Measurements from ENCODE around the gene NUP107.

The NUP107 gene

GRCh38 chr12:68785358-68785757 is 98.6 kb downstream of the NUP107 start:
- H3K4me3 ChIP-seq (ENCODE audit: low read depth in 1 of 2, low read length in 2 of 2): no peak overlapping the region
- no peak overlapping the region for H3K27ac ChIP-seq (ENCODE audit: low read depth, low read length)
- no peak overlapping the region for H3K9ac ChIP-seq (ENCODE audit: low read depth in 1 of 2, low read length in 2 of 2)
- H3K36me3 ChIP-seq (ENCODE audit: control insufficient read depth in 1 of 2, insufficient read depth in 2 of 2, low read length in 2 of 2): no peaks in the 10 kb centered on the region
- H3K9me3 ChIP-seq (ENCODE audit: control insufficient read depth in 1 of 2, low read length in 2 of 2): no peaks in the 10 kb centered on the region
- peaks cover 7 to 11% of the 10 kb centered on the region in 2 donors for H3K4me1 ChIP-seq (ENCODE audit: control insufficient read depth in 1 of 2, insufficient read depth in 2 of 2, low read length in 2 of 2)
- H3K27me3 ChIP-seq (ENCODE audit: control insufficient read depth in 1 of 2, insufficient read depth in 2 of 2, low read length in 2 of 2): no peaks in the 10 kb centered on the region

- Histone ChIP-seq H3K4me1 (ENCODE audit: control insufficient read depth in 1 of 2, insufficient read depth in 2 of 2, low read length in 2 of 2) (peaks cover 7 to 11% of the 10 kb centered on the region in 2 donors), H3K36me3 (ENCODE audit: control insufficient read depth in 1 of 2, insufficient read depth in 2 of 2, low read length in 2 of 2) (no peaks in the 10 kb centered on the region), H3K9me3 (ENCODE audit: control insufficient read depth in 1 of 2, low read length in 2 of 2) (no peaks in the 10 kb centered on the region), H3K9ac (ENCODE audit: low read depth in 1 of 2, low read length in 2 of 2) (no peak overlapping the region), H3K4me3 (ENCODE audit: low read depth in 1 of 2, low read length in 2 of 2) (no peak overlapping the region), H3K27ac (ENCODE audit: low read depth, low read length) (no peak overlapping the region), H3K27me3 (ENCODE audit: control insufficient read depth in 1 of 2, insufficient read depth in 2 of 2, low read length in 2 of 2) (no peaks in the 10 kb centered on the region)
Observed at GRCh38 chr12:68785823-68786222, 99.0 kb downstream of the NUP107 start.

GRCh38 chr12:68786929-68787328 is 100.2 kb downstream of the NUP107 start:
- H3K36me3 ChIP-seq (ENCODE audit: control insufficient read depth in 1 of 2, insufficient read depth in 2 of 2, low read length in 2 of 2): no peaks in the 10 kb centered on the region
- H3K4me1 ChIP-seq (ENCODE audit: control insufficient read depth in 1 of 2, insufficient read depth in 2 of 2, low read length in 2 of 2): peaks cover 7 to 11% of the 10 kb centered on the region in 2 donors
- H3K9ac ChIP-seq (ENCODE audit: low read depth in 1 of 2, low read length in 2 of 2): no peak overlapping the region
- H3K27me3 ChIP-seq (ENCODE audit: control insufficient read depth in 1 of 2, insufficient read depth in 2 of 2, low read length in 2 of 2): no peaks in the 10 kb centered on the region
- H3K4me3 ChIP-seq (ENCODE audit: low read depth in 1 of 2, low read length in 2 of 2): no peak overlapping the region
- no peak overlapping the region for H3K27ac ChIP-seq (ENCODE audit: low read depth, low read length)
- H3K9me3 ChIP-seq (ENCODE audit: control insufficient read depth in 1 of 2, low read length in 2 of 2): no peaks in the 10 kb centered on the region

GRCh38 chr12:68788554-68789143 is 101.9 kb downstream of the NUP107 start:
- no peaks in the 10 kb centered on the region for H3K27me3 ChIP-seq (ENCODE audit: control insufficient read depth in 1 of 2, insufficient read depth in 2 of 2, low read length in 2 of 2)
- no peak overlapping the region for H3K4me3 ChIP-seq (ENCODE audit: low read depth in 1 of 2, low read length in 2 of 2)
- H3K9me3 ChIP-seq (ENCODE audit: control insufficient read depth in 1 of 2, low read length in 2 of 2): no peaks in the 10 kb centered on the region
- H3K36me3 ChIP-seq (ENCODE audit: control insufficient read depth in 1 of 2, insufficient read depth in 2 of 2, low read length in 2 of 2): no peaks in the 10 kb centered on the region
- peaks cover 7 to 11% of the 10 kb centered on the region in 2 donors for H3K4me1 ChIP-seq (ENCODE audit: control insufficient read depth in 1 of 2, insufficient read depth in 2 of 2, low read length in 2 of 2)
- no peak overlapping the region for H3K27ac ChIP-seq (ENCODE audit: low read depth, low read length)
- no peak overlapping the region for H3K9ac ChIP-seq (ENCODE audit: low read depth in 1 of 2, low read length in 2 of 2)

GRCh38 chr12:68789144-68789878 is 102.5 kb downstream of the NUP107 start:
- no peak overlapping the region for H3K27ac ChIP-seq (ENCODE audit: low read depth, low read length)
- no peaks in the 10 kb centered on the region for H3K27me3 ChIP-seq (ENCODE audit: control insufficient read depth in 1 of 2, insufficient read depth in 2 of 2, low read length in 2 of 2)
- H3K36me3 ChIP-seq (ENCODE audit: control insufficient read depth in 1 of 2, insufficient read depth in 2 of 2, low read length in 2 of 2): no peaks in the 10 kb centered on the region
- H3K4me3 ChIP-seq (ENCODE audit: low read depth in 1 of 2, low read length in 2 of 2): no peak overlapping the region
- H3K4me1 ChIP-seq (ENCODE audit: control insufficient read depth in 1 of 2, insufficient read depth in 2 of 2, low read length in 2 of 2): peaks cover 7 to 11% of the 10 kb centered on the region in 2 donors
- no peak overlapping the region for H3K9ac ChIP-seq (ENCODE audit: low read depth in 1 of 2, low read length in 2 of 2)
- H3K9me3 ChIP-seq (ENCODE audit: control insufficient read depth in 1 of 2, low read length in 2 of 2): no peaks in the 10 kb centered on the region

GRCh38 chr12:68790081-68790951 is 103.5 kb downstream of the NUP107 start:
- Histone ChIP-seq H3K4me3 (ENCODE audit: low read depth in 1 of 2, low read length in 2 of 2) (no peak overlapping the region), H3K36me3 (ENCODE audit: control insufficient read depth in 1 of 2, insufficient read depth in 2 of 2, low read length in 2 of 2) (no peaks in the 10 kb centered on the region), H3K9me3 (ENCODE audit: control insufficient read depth in 1 of 2, low read length in 2 of 2) (no peaks in the 10 kb centered on the region), H3K27me3 (ENCODE audit: control insufficient read depth in 1 of 2, insufficient read depth in 2 of 2, low read length in 2 of 2) (no peaks in the 10 kb centered on the region), H3K4me1 (ENCODE audit: control insufficient read depth in 1 of 2, insufficient read depth in 2 of 2, low read length in 2 of 2) (peaks cover 7 to 9% of the 10 kb centered on the region in 2 donors), H3K9ac (ENCODE audit: low read depth in 1 of 2, low read length in 2 of 2) (no peak overlapping the region), H3K27ac (ENCODE audit: low read depth, low read length) (no peak overlapping the region)

- no peaks in the 10 kb centered on the region for H3K9me3 ChIP-seq (ENCODE audit: control insufficient read depth in 1 of 2, low read length in 2 of 2)
Observed at GRCh38 chr12:68790952-68791234, 104.1 kb downstream of the NUP107 start.

GRCh38 chr12:68791897-68792481 is 105.2 kb downstream of the NUP107 start:
- peaks cover 0 to 2% of the 10 kb centered on the region in 2 donors for H3K4me1 ChIP-seq (ENCODE audit: control insufficient read depth in 1 of 2, insufficient read depth in 2 of 2, low read length in 2 of 2)
- H3K27ac ChIP-seq (ENCODE audit: low read depth, low read length): no peak overlapping the region
- no peak overlapping the region for H3K4me3 ChIP-seq (ENCODE audit: low read depth in 1 of 2, low read length in 2 of 2)
- no peaks in the 10 kb centered on the region for H3K36me3 ChIP-seq (ENCODE audit: control insufficient read depth in 1 of 2, insufficient read depth in 2 of 2, low read length in 2 of 2)
- no peaks in the 10 kb centered on the region for H3K9me3 ChIP-seq (ENCODE audit: control insufficient read depth in 1 of 2, low read length in 2 of 2)
- no peaks in the 10 kb centered on the region for H3K27me3 ChIP-seq (ENCODE audit: control insufficient read depth in 1 of 2, insufficient read depth in 2 of 2, low read length in 2 of 2)
- no peak overlapping the region for H3K9ac ChIP-seq (ENCODE audit: low read depth in 1 of 2, low read length in 2 of 2)

More at GRCh38 chr12:68790952-68791234, 104.1 kb downstream of the NUP107 start:
- Histone ChIP-seq H3K36me3 (ENCODE audit: control insufficient read depth in 1 of 2, insufficient read depth in 2 of 2, low read length in 2 of 2) (no peaks in the 10 kb centered on the region), H3K27me3 (ENCODE audit: control insufficient read depth in 1 of 2, insufficient read depth in 2 of 2, low read length in 2 of 2) (no peaks in the 10 kb centered on the region), H3K27ac (ENCODE audit: low read depth, low read length) (no peak overlapping the region), H3K4me1 (ENCODE audit: control insufficient read depth in 1 of 2, insufficient read depth in 2 of 2, low read length in 2 of 2) (peaks cover 2 to 4% of the 10 kb centered on the region in 2 donors), H3K4me3 (ENCODE audit: low read depth in 1 of 2, low read length in 2 of 2) (no peak overlapping the region), H3K9ac (ENCODE audit: low read depth in 1 of 2, low read length in 2 of 2) (no peak overlapping the region)

GRCh38 chr12:68792952-68793351 is 106.2 kb downstream of the NUP107 start:
- no peaks in the 10 kb centered on the region for H3K27me3 ChIP-seq (ENCODE audit: control insufficient read depth in 1 of 2, insufficient read depth in 2 of 2, low read length in 2 of 2)
- no peak overlapping the region for H3K4me3 ChIP-seq (ENCODE audit: low read depth in 1 of 2, low read length in 2 of 2)
- H3K9me3 ChIP-seq (ENCODE audit: control insufficient read depth in 1 of 2, low read length in 2 of 2): no peaks in the 10 kb centered on the region
- H3K4me1 ChIP-seq (ENCODE audit: control insufficient read depth in 1 of 2, insufficient read depth in 2 of 2, low read length in 2 of 2): no peaks in the 10 kb centered on the region
- H3K9ac ChIP-seq (ENCODE audit: low read depth in 1 of 2, low read length in 2 of 2): no peak overlapping the region
- H3K27ac ChIP-seq (ENCODE audit: low read depth, low read length): no peak overlapping the region
- no peaks in the 10 kb centered on the region for H3K36me3 ChIP-seq (ENCODE audit: control insufficient read depth in 1 of 2, insufficient read depth in 2 of 2, low read length in 2 of 2)

GRCh38 chr12:68793436-68793835 is 106.7 kb downstream of the NUP107 start:
- H3K4me3 ChIP-seq (ENCODE audit: low read depth in 1 of 2, low read length in 2 of 2): no peak overlapping the region
- no peaks in the 10 kb centered on the region for H3K36me3 ChIP-seq (ENCODE audit: control insufficient read depth in 1 of 2, insufficient read depth in 2 of 2, low read length in 2 of 2)
- H3K9me3 ChIP-seq (ENCODE audit: control insufficient read depth in 1 of 2, low read length in 2 of 2): no peaks in the 10 kb centered on the region
- no peaks in the 10 kb centered on the region for H3K27me3 ChIP-seq (ENCODE audit: control insufficient read depth in 1 of 2, insufficient read depth in 2 of 2, low read length in 2 of 2)
- no peaks in the 10 kb centered on the region for H3K4me1 ChIP-seq (ENCODE audit: control insufficient read depth in 1 of 2, insufficient read depth in 2 of 2, low read length in 2 of 2)
- H3K9ac ChIP-seq (ENCODE audit: low read depth in 1 of 2, low read length in 2 of 2): no peak overlapping the region
- H3K27ac ChIP-seq (ENCODE audit: low read depth, low read length): no peak overlapping the region

All from duodenal mucosa (tissue), 2 donors.